GM12878 (cell line): ENCODE data around the gene KLC4. TPM values are rescaled to one million over a fixed set of nuclear protein-coding genes. Genes with fewer than 3 reads are reported as not detected.

Source experiments
- ATAC-seq: fragments of 200-7000 bp; cut with Tn5 transposase; 3 replicates; pipeline ENCODE4 v1.9.1; 2020; ENCODE audit warnings: mild to moderate bottlenecking, moderate library complexity
- BruUV-seq: library from RNA; stranded (reverse); fragments of 400-500 nt; replicated peaks from 2 replicates; lab custom pipeline; 2021; lab: Mats Ljungman, UMichigan
- CTCF ChIA-PET: fragments of 300-600 bp; sonication (Branson Sonifier 250); formaldehyde crosslinking; extraction: SDS; loops from one replicate; lab custom pipeline; 2021; ENCODE audit warnings: inconsistent platforms; lab: Yijun Ruan, JAX
- POLR2A ChIA-PET: fragments of 350-600 bp; formaldehyde crosslinking; extraction: SDS; loops from one replicate; lab custom pipeline; 2021; ENCODE audit warnings: inconsistent platforms; lab: Charles Lee
- RAD21 ChIA-PET: fragments of 300-600 bp; sonication (Branson Sonifier 250); formaldehyde crosslinking; loops from one replicate; lab custom pipeline; 2023; ENCODE audit warnings: antibody characterized with exemption; ENCODE audit not compliant: unreplicated experiment; lab: Charles Lee
- SMC1A ChIA-PET: fragments of 300-600 bp; sonication (Branson Sonifier 250); formaldehyde crosslinking; loops from one replicate; lab custom pipeline; 2023; ENCODE audit not compliant: unreplicated experiment, uncharacterized antibody; lab: Charles Lee
- DNase-seq: peaks from one replicate; pipeline ENCODE4 v3.0.0-alpha.2; 2011; ENCODE audit warnings: low read depth, low spot score
- FAIRE-seq: peaks from 3 replicates; lab custom pipeline; 2011; peaks lifted over from hg19 to GRCh38; lab: Jason Lieb, UNC
- H2AFZ ChIP-seq: 2 replicates; pipeline ENCODE4 v1.6.0; 2011; ENCODE audit warnings: low read depth, low read length, control low read depth; ENCODE audit not compliant: control insufficient read depth
- H3K27ac ChIP-seq: 2 replicates; pipeline ENCODE4 v1.5.1; 2011; ENCODE audit warnings: control low read depth; ENCODE audit not compliant: control insufficient read depth, insufficient read depth
- H3K27me3 ChIP-seq, 2 experiments: replicated peaks in 1 of 2; 2 replicates each; pipeline versions ENCODE4 v1.6.0 to v1.6.1; 2011; ENCODE audit warnings: low read length in 1 of 2; ENCODE audit not compliant: control insufficient read depth in 2 of 2, insufficient read depth in 2 of 2
- H3K36me3 ChIP-seq, 2 experiments: 2 replicates each; pipeline ENCODE4 v1.5.1; 2011; ENCODE audit warnings: low read length in 1 of 2; ENCODE audit not compliant: control insufficient read depth in 2 of 2, insufficient read depth in 2 of 2
- H3K4me1 ChIP-seq: 2 replicates; pipeline ENCODE4 v1.6.1; 2011; ENCODE audit warnings: mild to moderate bottlenecking, low read length, moderate library complexity, mixed read lengths; ENCODE audit not compliant: control insufficient read depth, insufficient read depth
- H3K4me2 ChIP-seq: 2 replicates; pipeline ENCODE4 v1.6.0; 2011; ENCODE audit warnings: control low read depth; ENCODE audit not compliant: control insufficient read depth, insufficient read depth
- H3K4me3 ChIP-seq: fragments of 200-600 bp; sonication (generic); 2 replicates; pipeline ENCODE4 v1.5.1; 2016
- H3K79me2 ChIP-seq: 2 replicates; pipeline ENCODE4 v1.6.0; 2011; ENCODE audit warnings: low read length; ENCODE audit not compliant: control insufficient read depth, insufficient read depth
- H3K9ac ChIP-seq: 2 replicates; pipeline ENCODE4 v1.8.0; 2011; ENCODE audit warnings: low read length, control low read depth, mixed read lengths; ENCODE audit not compliant: control insufficient read depth, insufficient read depth
- H3K9me3 ChIP-seq: replicated peaks from 3 replicates; pipeline ENCODE4 v1.5.1; 2011; ENCODE audit warnings: mild to moderate bottlenecking, low read length; ENCODE audit not compliant: control insufficient read depth, insufficient read depth
- H4K20me1 ChIP-seq: 2 replicates; pipeline ENCODE4 v1.6.0; 2011; ENCODE audit not compliant: control insufficient read depth, insufficient read depth
- HSF1 ChIP-seq: fragments of 150-350 bp; IDR thresholded peaks from 2 replicates; pipeline ENCODE4 v1.6.1; 2014; ENCODE audit warnings: mild to moderate bottlenecking, low read depth, low read length
- JUND ChIP-seq: IDR thresholded peaks from 2 replicates; pipeline ENCODE4 v1.6.1; 2012; ENCODE audit warnings: low read depth, mild to moderate bottlenecking, low read length, improper control_type of control experiment, moderate library complexity
- MEF2A ChIP-seq: IDR thresholded peaks from 2 replicates; pipeline ENCODE4 v1.6.1; 2011; ENCODE audit warnings: low read depth, mild to moderate bottlenecking, low read length, moderate library complexity; ENCODE audit not compliant: insufficient read depth
- REST ChIP-seq: IDR thresholded peaks from 2 replicates; pipeline ENCODE4 v1.6.1; 2012; ENCODE audit warnings: mild to moderate bottlenecking, low read depth, low read length
- STAT1 ChIP-seq: fragments of 450-650 bp; conservative IDR thresholded peaks from 2 replicates; pipeline ENCODE4 v1.6.1; 2014; ENCODE audit warnings: antibody characterized with exemption, mild to moderate bottlenecking
- TCF12 ChIP-seq: IDR thresholded peaks from 2 replicates; pipeline ENCODE4 v1.6.1; 2011; ENCODE audit warnings: low read depth, mild to moderate bottlenecking, low read length
- ZBTB33 ChIP-seq: fragments of 450-650 bp; IDR thresholded peaks from 2 replicates; pipeline ENCODE4 v1.6.1; 2017; ENCODE audit warnings: mild to moderate bottlenecking
- WGBS: methylation state at CpG from one replicate; pipeline ENCODE4 v1.1.6; 2016; ENCODE audit warnings: low lambda C conversion rate; ENCODE audit not compliant: insufficient replicate concordance, insufficient coverage; ENCODE audit errors: missing lambda C conversion rate; 5-methylcytosine and 5-hydroxymethylcytosine counted together
- in situ Hi-C: fragments of 300-500 bp; cut with MboI; formaldehyde crosslinking; loops from 9 replicates; pipeline ENCODE4 v1.14.3; 2018; ENCODE audit warnings: mixed read lengths
- intact Hi-C: fragments of 100-400 bp; cut with micrococcal nuclease; formaldehyde crosslinking; loops from one replicate; pipeline ENCODE4 v1.14.2; 2022; ENCODE audit not compliant: unreplicated experiment
- polyA plus RNA-seq, 11 experiments: library from polyadenylated mRNA; depleted of rRNA in 4 of 11; unstranded in 6 of 11; stranded (reverse) in 5 of 11; fragments of >200 nt; fragmentation: Nextera tagmentation in 4 of 11; fragmentation: Illumina TruSeq in 1 of 11; extraction: Ambion mirVana in 4 of 11; extraction: Trizol in 1 of 11; gene quantifications; 1 replicate in 1 of 11; 2 replicates in 10 of 11; pipeline versions ENCODE4 v1.2.1 to v1.2.3, GENCODE V29; 2011 to 2016; ENCODE audit warnings: inconsistent platforms in 2 of 11, missing spikeins in 2 of 11, low read depth in 1 of 11
- total RNA-seq, 4 experiments: library from RNA; depleted of rRNA in 3 of 4; stranded (reverse); fragments of >200 nt in 3 of 4; fragmentation: Illumina TruSeq in 1 of 4; extraction: Trizol in 1 of 4; gene quantifications; 2 replicates each; pipeline versions ENCODE4 v1.2.1 to v1.2.3, GENCODE V29; 2013 to 2021

Gene KLC4
- total and polyA plus RNA-seq, 10 of the 15 experiments (the other 5 are each of a cell fraction or from before 2014, with no cell fraction given) = 0.90 to 13.4 (median 6.9) TPM

- Histone ChIP-seq H3K36me3 (no peaks in the 10 kb centered on the region; a peak in 2 of 4 replicates), H3K9me3 (no peaks in the 10 kb centered on the region), H3K4me1 (peaks cover 16% of the 10 kb centered on the region), H3K27me3 (no peaks in the 10 kb centered on the region), H3K9ac (no peak overlapping the region), H2AFZ (no peak overlapping the region), H4K20me1 (no peaks in the 10 kb centered on the region), H3K27ac (no peak overlapping the region), H3K4me2 (no peak overlapping the region)
- ChIA-PET POLR2A (interaction anchor here (1.1 to 1.2 kb wide), 2 partner anchors 35 kb away, joined by 3 to 6 read pairs; partner anchors contain the start of genes CUL7 and PPP2R5D), RAD21 (no interaction called here), CTCF (no interaction called here), SMC1A (no interaction called here)
- no TSS peak for BruUV-seq
- FAIRE-seq (no peak), ATAC-seq (no peak)
- TF ChIP-seq MEF2A (no peak), JUND (no peak), STAT1 (no peak), REST (no peak), TCF12 (no peak), ZBTB33 (no peak), HSF1 (no peak)
- TF ChIP-seq, all 136 proteins: peak for 0
- intact Hi-C loops = no loop called here
- peaks cover 30% of the 10 kb centered on the region for H3K79me2 ChIP-seq
- no peak overlapping the region for H3K4me3 ChIP-seq
- in situ Hi-C loops = no loop called here
- DNase-seq = no peak
- 100% methylated on average over 2 of the region's 2 CpGs for WGBS
Measured at GRCh38 chr6:43019152-43019551, 40.3 kb upstream of the KLC4 start.
